T-helper 9 cell (primary cell): ENCODE measurements around the gene IMMP2L.
"Not testable (repeated sequence)": the region's sequence is repeated elsewhere in the genome, so short reads cannot be mapped to it uniquely, and the experiment has no call there.

Experiments
- DNase-seq: peaks from one replicate; pipeline ENCODE4 v3.0.0-alpha.2; 2020
- total RNA-seq, 2 donors: gene quantifications; one replicate each; lab custom pipeline; 2026; lab: John Stamatoyannopoulos, UW

Gene IMMP2L
- 8.4 to 9.0 reads per million in 2 donors for total RNA-seq

DNA sequence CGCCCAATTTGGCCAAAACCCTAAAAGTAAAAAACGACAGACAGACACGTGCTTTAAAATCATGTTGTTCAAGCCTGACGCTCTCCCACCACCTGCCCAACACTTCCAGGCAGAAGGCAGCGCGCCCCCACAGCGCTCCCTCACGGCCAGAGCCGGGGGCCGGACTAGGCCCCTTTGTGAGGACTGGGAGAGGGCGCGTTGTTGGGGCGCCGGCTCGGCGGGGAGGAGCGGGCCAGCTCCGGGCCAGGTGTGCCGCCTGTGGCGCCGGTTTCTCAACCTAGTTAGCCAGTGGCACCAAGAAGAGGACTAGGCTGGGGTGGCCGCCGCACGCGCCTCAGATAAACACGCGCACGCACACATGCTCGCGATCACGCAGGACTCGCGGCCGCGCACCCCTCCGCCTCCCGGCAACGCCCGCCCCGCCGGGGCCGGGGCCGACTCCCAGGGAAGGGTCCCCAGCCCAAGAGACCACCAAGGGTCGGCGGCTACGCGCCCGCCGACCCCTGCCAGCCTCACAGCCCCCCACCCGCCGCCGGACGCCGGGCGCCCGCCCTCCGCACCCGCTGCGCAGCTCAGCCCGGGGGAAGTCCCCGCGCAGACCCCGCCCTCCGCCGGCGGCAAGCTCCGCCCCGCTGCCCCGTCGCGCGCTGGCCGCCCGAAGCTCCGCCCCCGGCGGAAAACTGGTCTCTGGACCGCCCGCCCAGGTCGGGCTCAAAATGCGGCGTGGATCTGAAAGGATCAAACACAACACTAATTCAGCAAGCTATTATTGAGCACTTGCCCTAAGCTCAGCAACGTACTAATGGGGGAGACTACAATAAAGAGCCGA lies at the start of gene IMMP2L:
IMMP2L (minus strand) TSS at position 589 of the 829 bp plus-strand sequence.
- peak; percentile 87 for DNase-seq

DNA sequence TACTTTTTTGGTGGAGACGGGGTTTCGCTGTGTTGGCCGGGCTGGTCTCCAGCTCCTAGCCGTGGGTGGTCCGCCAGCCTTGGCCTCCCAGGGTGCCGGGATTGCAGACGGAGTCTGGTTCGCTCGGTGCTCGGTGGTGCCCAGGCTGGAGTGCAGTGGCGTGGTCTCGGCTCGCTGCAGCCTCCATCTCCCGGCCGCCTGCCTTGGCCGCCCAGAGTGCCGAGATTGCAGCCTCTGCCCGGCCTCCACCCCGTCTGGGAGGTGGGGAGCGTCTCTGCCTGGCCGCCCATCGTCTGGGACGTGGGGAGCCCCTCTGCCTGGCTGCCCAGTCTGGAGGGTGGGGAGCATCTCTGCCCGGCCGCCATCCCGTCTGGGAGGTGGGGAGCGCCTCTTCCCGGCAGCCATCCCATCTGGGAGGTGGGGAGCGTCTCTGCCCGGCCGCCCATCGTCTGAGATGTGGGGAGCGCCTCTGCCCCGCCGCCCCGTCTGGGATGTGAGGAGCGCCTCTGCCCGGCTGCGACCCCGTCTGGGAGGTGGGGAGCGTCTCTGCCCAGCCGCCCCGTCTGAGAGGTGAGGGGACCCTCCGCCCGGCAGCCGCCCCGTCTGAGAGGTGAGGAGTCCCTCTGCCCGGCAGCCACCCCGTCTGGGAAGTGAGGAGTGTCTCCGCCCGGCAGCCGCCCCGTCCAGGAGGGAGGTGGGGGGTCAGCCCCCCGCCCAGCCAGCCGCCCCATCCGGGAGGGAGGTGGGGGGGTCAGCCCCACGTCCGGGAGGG lies 47.4 kb upstream of the IMMP2L start:
- DNase-seq, result not testable (repeated sequence)

GRCh38 chr7:111607621-111608020 lies 45.3 kb upstream of the IMMP2L start:
- no peak for DNase-seq

DNA sequence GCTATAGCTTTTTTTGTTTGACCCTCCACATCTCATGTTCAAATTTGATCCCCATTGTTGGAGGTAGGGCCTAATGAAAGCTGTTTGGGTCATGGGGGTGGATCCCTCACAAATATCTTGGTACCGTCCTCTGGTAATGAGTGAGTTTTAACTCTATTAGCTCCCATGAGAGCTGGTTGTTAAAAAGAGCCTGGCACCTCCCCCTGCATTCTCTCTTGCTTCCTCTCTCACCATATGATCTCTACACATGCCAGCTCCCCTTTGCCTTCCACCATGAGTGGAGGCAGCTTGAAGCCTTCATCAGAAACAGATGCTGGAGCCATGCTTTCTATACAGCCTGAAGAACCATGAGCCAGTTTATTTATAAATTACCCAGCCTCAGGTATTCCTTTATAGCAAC lies 43.0 kb upstream of the IMMP2L start:
- DNase-seq, result no peak

- no peak for DNase-seq
Observed at GRCh38 chr7:111600091-111600490, 37.8 kb upstream of the IMMP2L start.

DNA sequence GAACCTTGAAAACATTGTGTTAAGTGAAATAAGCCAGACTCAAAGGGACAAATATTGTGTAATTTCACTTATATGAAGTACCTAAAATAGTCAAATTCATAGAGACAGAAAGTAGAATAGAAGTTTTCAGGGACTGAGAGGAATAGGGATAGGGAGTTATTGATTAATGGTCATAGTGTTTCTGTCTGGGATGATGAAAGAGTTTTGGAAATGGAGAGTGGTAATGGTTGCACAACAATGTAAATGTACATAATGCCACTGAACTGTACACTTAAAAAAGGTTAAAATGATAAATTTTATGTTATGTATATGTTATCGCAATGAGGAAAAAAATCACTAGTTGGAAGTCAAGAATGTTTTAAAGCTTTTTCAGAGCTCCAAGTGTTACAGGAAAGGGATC lies 33.5 kb upstream of the IMMP2L start:
- no peak for DNase-seq

DNA sequence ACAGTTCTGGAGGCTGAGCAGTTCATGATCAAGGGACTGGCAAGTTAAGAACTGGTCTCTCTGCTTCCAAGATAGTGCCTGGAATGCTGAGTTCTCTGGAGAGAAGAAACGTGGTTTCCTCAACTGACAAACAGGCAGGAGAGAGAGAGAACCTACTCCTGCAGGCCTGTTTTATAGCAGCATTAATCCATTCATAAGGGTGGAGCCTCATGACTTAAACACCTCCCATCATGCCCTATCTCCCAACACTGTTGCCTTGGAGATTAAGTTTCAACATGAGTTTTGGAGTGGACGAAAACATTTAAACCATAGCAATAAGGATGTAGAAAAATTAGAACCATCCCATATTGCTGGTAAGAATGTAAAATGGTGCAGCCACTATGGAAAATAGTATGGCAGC lies 32.3 kb upstream of the IMMP2L start:
- DNase-seq, result no peak

- DNase-seq, result no peak
Observed at GRCh38 chr7:111593343-111593742, 31.1 kb upstream of the IMMP2L start.

- DNase-seq, result no peak
Observed at GRCh38 chr7:111588065-111588433, 25.8 kb upstream of the IMMP2L start.

GRCh38 chr7:111587410-111588064 lies 25.2 kb upstream of the IMMP2L start:
- DNase-seq, result no peak

- no peak for DNase-seq
Observed at GRCh38 chr7:111586711-111587409, 24.6 kb upstream of the IMMP2L start.

GRCh38 chr7:111581784-111582488 lies 19.6 kb upstream of the IMMP2L start:
- not testable (repeated sequence) for DNase-seq

GRCh38 chr7:111581207-111581606 lies 18.9 kb upstream of the IMMP2L start:
- not testable (repeated sequence) for DNase-seq

- no peak for DNase-seq
Observed at GRCh38 chr7:111578754-111579153, 16.5 kb upstream of the IMMP2L start.

DNA sequence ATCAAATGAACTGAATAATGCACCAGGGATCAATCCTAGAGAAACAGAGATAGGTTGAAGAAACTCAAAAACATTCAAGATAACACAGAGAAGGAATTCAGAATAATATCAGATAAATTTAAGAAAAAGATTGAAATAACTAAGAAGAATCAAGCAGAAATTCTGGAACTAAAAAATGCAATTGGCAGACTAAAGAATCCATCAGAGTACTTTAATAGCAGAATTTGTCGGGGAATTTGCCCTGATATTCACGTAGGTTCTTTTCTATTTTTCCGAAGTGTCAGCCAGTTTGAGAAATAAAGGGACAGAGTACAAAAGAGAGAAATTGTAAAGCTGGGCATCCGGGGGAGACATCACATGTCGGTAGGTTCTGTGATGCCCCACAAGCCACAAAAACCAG lies 9.4 kb upstream of the IMMP2L start:
- no peak for DNase-seq

DNA sequence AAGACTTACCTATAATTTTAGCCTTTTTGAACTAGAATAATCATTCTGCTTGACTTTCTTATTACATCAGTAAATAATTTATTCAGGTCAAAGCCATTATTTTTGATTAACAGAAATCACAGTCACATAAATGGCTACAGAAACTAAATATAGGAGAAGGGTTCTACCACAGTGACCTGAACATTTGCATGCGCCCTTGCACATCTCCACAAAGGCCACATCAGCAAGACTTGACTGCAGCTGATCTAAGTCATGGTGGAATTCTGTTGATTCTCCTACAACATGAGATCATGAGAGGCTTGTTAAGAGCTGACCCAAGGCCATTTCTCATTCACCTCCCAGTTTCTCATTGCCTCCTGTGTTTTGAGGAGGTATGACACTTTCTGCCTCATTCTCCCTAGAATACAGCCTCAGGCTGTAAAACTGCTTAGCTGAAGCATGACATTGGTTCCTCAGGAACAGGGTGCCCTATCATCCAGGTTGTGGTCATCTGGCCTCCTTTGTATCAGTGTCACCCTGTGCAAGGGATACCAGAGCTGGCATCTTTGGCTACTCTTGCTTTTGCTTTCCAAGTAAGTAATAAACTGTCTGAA lies 6.7 kb upstream of the IMMP2L start:
- no peak for DNase-seq

GRCh38 chr7:111568419-111568818 lies 6.1 kb upstream of the IMMP2L start:
- DNase-seq, result no peak

GRCh38 chr7:111564078-111564477 lies 1.8 kb upstream of the IMMP2L start:
- no peak for DNase-seq

- no peak for DNase-seq
Observed at GRCh38 chr7:111561654-111561903, 713 bp downstream of the IMMP2L start.

DNA sequence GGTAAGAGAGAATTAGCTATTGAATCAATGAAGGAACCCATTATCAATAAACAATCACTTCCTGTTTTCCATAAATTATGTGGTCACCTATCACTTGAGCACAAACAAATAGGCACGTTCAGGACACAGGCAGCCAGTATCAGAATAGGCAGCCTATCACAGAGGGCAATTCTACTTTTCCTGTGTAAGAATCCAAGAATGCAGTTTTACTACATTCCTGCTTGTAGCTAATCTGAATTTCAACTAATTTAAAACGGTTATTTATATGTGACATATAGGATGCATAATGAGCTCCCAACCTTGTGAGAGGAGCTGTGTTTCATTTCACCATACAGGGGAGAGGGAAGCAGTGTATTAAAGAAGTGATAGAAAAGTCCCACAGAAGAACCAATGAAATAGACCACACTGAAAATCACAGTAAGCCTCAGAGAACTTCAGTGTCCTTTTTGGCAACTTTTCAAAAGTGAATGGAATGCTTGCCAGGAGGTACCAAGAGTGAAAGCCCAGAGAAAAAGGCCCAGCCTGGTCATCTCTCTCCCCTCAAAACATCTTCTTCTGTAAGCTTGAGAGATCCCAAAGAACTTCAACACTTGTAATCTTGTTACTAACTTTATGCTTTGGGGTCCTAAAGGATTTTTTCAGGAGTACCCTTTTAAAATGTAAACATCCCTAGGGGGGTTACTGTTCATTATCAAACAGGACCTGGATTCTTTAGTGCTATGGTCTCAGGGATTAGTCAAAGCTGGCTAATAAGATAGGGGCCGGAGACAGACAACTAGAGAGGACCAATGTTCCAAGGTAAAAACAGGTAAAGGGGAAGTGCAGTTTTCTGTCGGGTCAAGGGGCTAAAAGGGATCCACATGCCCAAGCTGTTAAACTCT lies 1.3 kb downstream of the IMMP2L start:
- DNase-seq, result no peak

DNA sequence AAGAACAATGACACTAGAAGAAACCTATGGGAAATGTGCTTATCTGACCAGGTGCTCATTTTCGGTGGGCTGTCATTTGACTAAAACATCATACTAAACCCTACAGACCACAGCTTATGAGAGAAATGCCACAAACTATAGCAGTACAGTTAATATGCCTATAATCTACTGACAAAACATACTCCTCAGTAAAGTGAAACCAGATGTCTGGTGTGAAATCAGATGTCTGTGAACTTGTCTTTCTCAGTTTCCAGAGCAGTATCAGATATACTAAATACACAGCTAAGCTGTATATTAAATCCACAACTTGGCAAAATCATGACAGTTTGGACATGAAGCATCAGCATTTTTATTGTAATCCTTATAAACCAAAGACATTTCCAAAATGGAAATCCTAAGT lies 3.3 kb downstream of the IMMP2L start:
- DNase-seq, result no peak
